K562 (cell line): ENCODE measurements around the gene EEF2. TPM values are rescaled to one million over a fixed set of nuclear protein-coding genes. Genes with fewer than 3 reads are reported as not detected.

ENCODE experiments used
- ATAC-seq: fragments of 200-7000 bp; cut with Tn5 transposase; 3 replicates; pipeline ENCODE4 v1.9.1; 2020; ENCODE audit warnings: moderate library complexity
- BruUV-seq: library from RNA; stranded (reverse); fragments of 400-500 nt; replicated peaks from 2 replicates; lab custom pipeline; 2021; lab: Mats Ljungman, UMichigan
- CTCF ChIA-PET: fragments of 300-600 bp; formaldehyde crosslinking; extraction: SDS; loops from one replicate; lab custom pipeline; 2021; ENCODE audit warnings: low intra/inter-chr PET ratio; lab: Yijun Ruan, JAX
- POLR2A ChIA-PET: fragments of 300-600, 350-650 bp; sonication (Branson Sonifier 250); formaldehyde crosslinking; extraction: SDS; loops from one replicate; lab custom pipeline; 2021; ENCODE audit warnings: antibody characterized with exemption, inconsistent platforms; lab: Yijun Ruan, JAX
- DNase-seq, 4 experiments: peaks; one replicate each; pipeline versions ENCODE4 v3.0.0 to v3.0.0-alpha.2; 2011 to 2018; ENCODE audit warnings: low spot score in 3 of 4, mixed read lengths in 3 of 4; ENCODE audit errors: extremely low read depth in 1 of 4
- FAIRE-seq: peaks from 2 replicates; lab custom pipeline; 2011; peaks lifted over from hg19 to GRCh38; lab: Jason Lieb, UNC
- H2AFZ ChIP-seq: 2 replicates; pipeline ENCODE4 v1.6.0; 2011; ENCODE audit warnings: low read depth, low read length, control low read depth, inconsistent platforms
- H3K27ac ChIP-seq: fragments of 200-600 bp; 3 replicates; pipeline ENCODE4 v1.8.0; 2011; ENCODE audit warnings: low read depth, mild to moderate bottlenecking, control low read depth, inconsistent platforms, low read length, moderate library complexity, mixed read lengths; ENCODE audit errors: extremely low read depth
- H3K27me3 ChIP-seq, 2 experiments: fragments of 300-600 bp in 1 of 2; 2 replicates in 1 of 2; 3 replicates in 1 of 2; pipeline versions ENCODE4 v1.6.0 to v1.8.0; 2011; ENCODE audit warnings: inconsistent platforms in 2 of 2, low read length in 2 of 2, mild to moderate bottlenecking in 1 of 2, mixed read lengths in 1 of 2, moderate library complexity in 1 of 2; ENCODE audit not compliant: control insufficient read depth in 2 of 2, insufficient read depth in 2 of 2
- H3K36me3 ChIP-seq: fragments of 300-600 bp; 3 replicates; pipeline ENCODE4 v1.8.0; 2011; ENCODE audit warnings: mild to moderate bottlenecking, low read length, inconsistent platforms; ENCODE audit not compliant: control insufficient read depth, insufficient read depth
- H3K4me1 ChIP-seq, 2 experiments: fragments of 200-600 bp in 1 of 2; replicated peaks in 1 of 2; 2 replicates in 1 of 2; 3 replicates in 1 of 2; pipeline versions ENCODE4 v1.5.1 to v1.8.0; 2011; ENCODE audit warnings: inconsistent platforms in 2 of 2, low read length in 2 of 2, mild to moderate bottlenecking in 1 of 2, mixed read lengths in 1 of 2, moderate library complexity in 1 of 2; ENCODE audit not compliant: control insufficient read depth in 2 of 2, insufficient read depth in 2 of 2
- H3K4me2 ChIP-seq: 2 replicates; pipeline ENCODE4 v1.6.1; 2011; ENCODE audit warnings: low read length, control low read depth, inconsistent platforms, mixed read lengths; ENCODE audit not compliant: insufficient read depth
- H3K4me3 ChIP-seq: fragments of 200-600 bp; sonication (generic), shearing (Covaris generic); 2 replicates; pipeline ENCODE4 v1.5.1; 2016; ENCODE audit warnings: control low read depth, inconsistent platforms
- H3K79me2 ChIP-seq: fragments of 200-600 bp; 3 replicates; pipeline ENCODE4 v1.8.0; 2011; ENCODE audit warnings: low read length, inconsistent platforms; ENCODE audit not compliant: control insufficient read depth, insufficient read depth
- H3K9ac ChIP-seq, 2 experiments: 2 replicates each; pipeline versions ENCODE4 v1.6.0 to v1.6.1; 2011; ENCODE audit warnings: low read depth in 2 of 2, low read length in 2 of 2, control low read depth in 1 of 2, inconsistent platforms in 1 of 2, mild to moderate bottlenecking in 1 of 2, mixed read lengths in 1 of 2; ENCODE audit not compliant: insufficient read depth in 1 of 2
- H3K9me1 ChIP-seq: one replicate; pipeline ENCODE4 v1.6.0; 2011; ENCODE audit warnings: inconsistent platforms, mild to moderate bottlenecking, low read length, moderate library complexity; ENCODE audit not compliant: control insufficient read depth, insufficient read depth
- H3K9me3 ChIP-seq: replicated peaks from 2 replicates; pipeline ENCODE4 v1.5.1; 2011; ENCODE audit warnings: low read depth, low read length, inconsistent platforms; ENCODE audit not compliant: control insufficient read depth, insufficient read depth
- H4K20me1 ChIP-seq: replicated peaks from 2 replicates; pipeline ENCODE4 v1.6.1; 2011; ENCODE audit warnings: low read length, inconsistent platforms, mixed read lengths; ENCODE audit not compliant: control insufficient read depth, insufficient read depth
- CTBP1 ChIP-seq: fragments of 450-650 bp; IDR thresholded peaks from 2 replicates; pipeline ENCODE4 v1.6.1; 2016; ENCODE audit warnings: borderline replicate concordance
- HNRNPK ChIP-seq: fragments of 200-400 bp; formaldehyde crosslinking; IDR thresholded peaks from one replicate; pipeline ENCODE4 v1.6.1; 2018; ENCODE audit warnings: mild to moderate bottlenecking, low read depth, low read length; ENCODE audit not compliant: poor library complexity, severe bottlenecking
- PHB2 ChIP-seq: fragments of 450-650 bp; IDR thresholded peaks from 2 replicates; pipeline ENCODE4 v1.6.1; 2017; ENCODE audit warnings: low read depth
- POLR2G ChIP-seq: fragments of 200-400 bp; formaldehyde crosslinking; IDR thresholded peaks from 2 replicates; pipeline ENCODE4 v1.6.1; 2017; ENCODE audit warnings: low read depth, mild to moderate bottlenecking, antibody characterized with exemption, low read length, moderate library complexity
- ZNF212 ChIP-seq: fragments of 450-650 bp; formaldehyde crosslinking; IDR thresholded peaks from 2 replicates; pipeline ENCODE4 v1.4.0; 2020; ENCODE audit warnings: mild to moderate bottlenecking
- WGBS: fragments of 100-300 bp; shearing (Covaris generic); methylation state at CpG from one replicate; pipeline ENCODE4 v1.1.6; 2016; ENCODE audit warnings: low coverage, mixed read lengths; ENCODE audit not compliant: insufficient coverage; ENCODE audit errors: missing lambda C conversion rate; 5-methylcytosine and 5-hydroxymethylcytosine counted together
- in situ Hi-C: fragments of 300-500 bp; cut with MboI; formaldehyde crosslinking; loops from 4 replicates; pipeline ENCODE4 v1.15.0; 2018; ENCODE audit warnings: inconsistent platforms, mixed read lengths
- intact Hi-C: fragments of 100-400 bp; cut with micrococcal nuclease; formaldehyde crosslinking; loops from 2 replicates; pipeline ENCODE4 v1.14.2; 2022
- polyA plus RNA-seq, 8 experiments: library from polyadenylated mRNA; depleted of rRNA in 4 of 8; stranded (reverse) in 5 of 8; unstranded in 3 of 8; fragments of >200 nt; fragmentation: Nextera tagmentation in 2 of 8; fragmentation: Illumina TruSeq in 1 of 8; extraction: Ambion mirVana in 2 of 8; extraction: Trizol in 1 of 8; gene quantifications; 2 replicates each; pipeline versions ENCODE4 v1.2.1 to v1.2.3, GENCODE V29; 2011 to 2014; ENCODE audit warnings: inconsistent platforms in 1 of 8, missing spikeins in 1 of 8
- total RNA-seq, 7 experiments: library from RNA; depleted of rRNA in 6 of 7; stranded (reverse); fragments of >200 nt in 6 of 7; fragmentation: Illumina TruSeq in 2 of 7; extraction: Trizol in 2 of 7; gene quantifications; 2 replicates each; pipeline versions ENCODE4 v1.2.1 to v1.2.3, GENCODE V29; 2011 to 2021; ENCODE audit warnings: low replicate concordance in 1 of 7
- TF ChIP-seq, protein P1 (sequence below): sonication (generic); formaldehyde crosslinking; IDR thresholded peaks from 2 replicates; pipeline ENCODE4 v1.8.0; 2022; ENCODE audit warnings: missing genetic modification reagents, mild to moderate bottlenecking, moderate library complexity, borderline replicate concordance
- TF ChIP-seq, protein P2 (sequence below): fragments of 450-650 bp; formaldehyde crosslinking; IDR thresholded peaks from 2 replicates; pipeline ENCODE4 v1.4.0; 2022; ENCODE audit warnings: missing genetic modification characterization

Gene EEF2
- total and polyA plus RNA-seq, 9 of the 15 experiments (the other 6 are each of a cell fraction or from before 2014, with no cell fraction given) = 372 to 3,003 (median 1,453) TPM

DNA sequence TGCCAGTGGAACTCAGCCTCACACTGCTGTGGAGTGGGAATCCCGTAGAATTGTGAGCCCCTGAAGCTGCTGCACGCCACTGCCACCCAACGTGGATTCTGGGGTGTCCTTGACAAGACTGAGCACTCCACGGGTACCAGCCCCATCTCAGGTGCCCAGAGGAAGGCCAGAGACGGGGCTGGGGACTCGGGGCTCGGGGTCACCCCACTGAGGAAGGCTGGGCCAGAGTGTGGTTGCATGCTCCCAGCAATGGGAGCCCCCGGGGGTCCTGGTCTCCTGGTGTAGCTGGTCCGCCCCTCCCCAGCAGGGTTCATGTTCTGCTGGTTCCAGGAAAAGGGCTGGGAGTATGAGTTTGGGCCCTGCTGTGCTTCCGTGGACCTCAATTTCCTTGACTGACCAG lies 29.6 kb downstream of the EEF2 start:
- Histone ChIP-seq H3K4me1 (peaks cover 23 to 57% of the 10 kb centered on the region in 2 experiments), H3K9ac (no peak overlapping the region), H3K9me3 (no peaks in the 10 kb centered on the region), H2AFZ (no peak overlapping the region), H3K4me2 (no peak overlapping the region), H3K27me3 (no peaks in the 10 kb centered on the region), H3K36me3 (peaks cover 34% of the 10 kb centered on the region; the same call in 1 of the 3 replicates)
- POLR2A ChIA-PET = interaction anchor here (0.8 to 2.9 kb wide), 2 partner anchors 13 to 240 kb away, joined by 4 to 17 read pairs; no protein-coding TSS in a partner anchor
- no peak for ATAC-seq
- FAIRE-seq = no peak
- in situ Hi-C loops = no loop called here
- CTCF ChIA-PET = no interaction called here
- intact Hi-C loops = no loop called here
- no peak for TF ChIP-seq PHB2
- TF ChIP-seq HNRNPK = no peak
- TF ChIP-seq, protein P1, sequence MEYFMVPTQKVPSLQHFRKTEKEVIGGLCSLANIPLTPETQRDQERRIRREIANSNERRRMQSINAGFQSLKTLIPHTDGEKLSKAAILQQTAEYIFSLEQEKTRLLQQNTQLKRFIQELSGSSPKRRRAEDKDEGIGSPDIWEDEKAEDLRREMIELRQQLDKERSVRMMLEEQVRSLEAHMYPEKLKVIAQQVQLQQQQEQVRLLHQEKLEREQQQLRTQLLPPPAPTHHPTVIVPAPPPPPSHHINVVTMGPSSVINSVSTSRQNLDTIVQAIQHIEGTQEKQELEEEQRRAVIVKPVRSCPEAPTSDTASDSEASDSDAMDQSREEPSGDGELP = no peak
- TF ChIP-seq ZNF212 (CRISPR knock-in tag) = no peak
- TF ChIP-seq POLR2G = peak; percentile 55; the same call in 1 of the 2 replicates
- no peak for TF ChIP-seq CTBP1
- TF ChIP-seq, protein P2, sequence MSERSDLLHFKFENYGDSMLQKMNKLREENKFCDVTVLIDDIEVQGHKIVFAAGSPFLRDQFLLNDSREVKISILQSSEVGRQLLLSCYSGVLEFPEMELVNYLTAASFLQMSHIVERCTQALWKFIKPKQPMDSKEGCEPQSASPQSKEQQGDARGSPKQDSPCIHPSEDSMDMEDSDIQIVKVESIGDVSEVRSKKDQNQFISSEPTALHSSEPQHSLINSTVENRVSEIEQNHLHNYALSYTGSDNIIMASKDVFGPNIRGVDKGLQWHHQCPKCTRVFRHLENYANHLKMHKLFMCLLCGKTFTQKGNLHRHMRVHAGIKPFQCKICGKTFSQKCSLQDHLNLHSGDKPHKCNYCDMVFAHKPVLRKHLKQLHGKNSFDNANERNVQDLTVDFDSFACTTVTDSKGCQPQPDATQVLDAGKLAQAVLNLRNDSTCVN = no peak
- TF ChIP-seq, all 486 proteins: peak for 1
- Histone ChIP-seq H3K4me3 (no peak overlapping the region), H3K9me1 (peaks cover 7% of the 10 kb centered on the region), H4K20me1 (peaks cover 4% of the 10 kb centered on the region; the same call in 1 of the 2 replicates), H3K27ac (no peak overlapping the region), H3K79me2 (no peaks in the 10 kb centered on the region)
- WGBS = 84% methylated on average over 10 of the region's 10 CpGs
- no TSS peak for BruUV-seq
- no peak for DNase-seq
